NK-92 (cell line): ENCODE data around the gene CATSPERB.
"Not testable (repeated sequence)": the region's sequence is repeated elsewhere in the genome, so short reads cannot be mapped to it uniquely, and the experiment has no call there.

Source experiments
- DNase-seq: peaks from one replicate; lab custom pipeline; 2025; ENCODE audit not compliant: unreplicated experiment; lab: John Stamatoyannopoulos, UW

The CATSPERB gene, protein sequence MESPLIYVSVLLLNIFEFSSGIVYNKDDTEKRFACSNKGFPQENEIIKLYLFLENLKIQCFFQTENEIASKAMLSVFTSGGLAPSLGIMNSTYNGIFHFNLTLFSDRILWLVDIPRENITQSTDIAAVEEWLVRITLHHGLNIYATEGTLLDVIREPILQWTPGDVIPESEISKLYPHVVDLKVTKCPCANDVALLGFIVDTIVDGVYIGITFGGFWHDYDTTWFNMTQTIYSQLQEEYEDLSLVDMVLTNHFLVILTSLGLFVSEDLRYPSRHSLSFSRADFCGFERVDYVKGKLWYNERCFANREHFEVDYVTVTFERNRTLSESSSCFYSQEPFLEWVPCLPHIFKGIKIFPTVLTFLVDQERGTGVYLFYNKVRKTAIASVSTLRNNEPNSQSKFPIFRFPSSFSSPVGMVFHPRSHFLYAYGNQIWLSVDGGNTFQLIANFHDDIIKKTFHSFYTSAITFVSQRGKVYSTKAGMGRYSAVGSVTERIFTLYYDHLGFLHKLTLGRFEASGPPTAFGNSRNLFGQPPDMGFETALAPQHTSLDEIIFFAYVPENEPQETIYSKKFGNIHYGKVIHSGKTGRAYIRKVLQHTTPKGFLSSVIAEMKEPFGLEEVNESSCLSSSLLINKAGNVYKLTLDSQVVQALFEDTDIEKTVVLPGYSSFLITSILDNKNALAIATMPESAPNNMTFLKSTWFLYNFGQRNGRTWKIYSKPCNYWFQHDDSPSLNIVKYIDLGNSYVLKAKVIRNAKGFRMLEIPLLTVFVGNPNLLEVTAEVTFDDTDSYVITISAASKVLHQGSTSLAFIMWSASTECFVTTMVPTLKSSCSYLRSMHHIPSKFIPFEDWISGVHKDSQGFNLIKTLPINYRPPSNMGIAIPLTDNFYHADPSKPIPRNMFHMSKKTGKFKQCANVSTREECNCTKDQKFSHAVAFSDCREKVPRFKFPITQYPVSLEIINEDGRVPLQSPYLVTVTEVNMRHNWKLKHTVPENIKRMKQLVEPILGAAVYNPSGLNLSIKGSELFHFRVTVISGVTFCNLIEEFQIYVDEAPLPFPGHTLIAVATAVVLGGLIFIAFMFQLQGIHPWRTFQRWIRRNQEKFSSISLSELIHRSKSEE

DNA sequence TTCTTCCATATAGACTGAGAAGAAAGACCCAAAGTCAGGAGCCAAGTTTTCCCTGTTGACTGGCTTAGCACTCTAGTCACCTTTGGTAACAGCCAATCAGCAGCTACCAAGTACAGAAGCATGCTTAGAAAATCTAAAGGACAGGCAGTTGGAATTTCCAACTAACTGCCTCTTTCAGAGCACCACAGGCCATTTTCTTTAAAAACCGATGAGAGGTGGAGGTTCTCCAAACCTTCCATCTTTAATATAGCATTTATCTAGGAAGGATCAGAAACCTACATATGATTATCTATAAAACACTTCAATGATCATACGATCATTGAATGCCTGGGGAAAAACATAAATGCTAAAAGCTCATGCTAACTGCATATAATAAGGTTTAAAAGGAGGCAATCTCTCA is at the start of gene CATSPERB:
TSS of gene CATSPERB (minus strand) at position 101 of the 400 bp plus-strand sequence. CDS start 2,607 bp downstream, outside the sequence.
- no peak for DNase-seq

DNA sequence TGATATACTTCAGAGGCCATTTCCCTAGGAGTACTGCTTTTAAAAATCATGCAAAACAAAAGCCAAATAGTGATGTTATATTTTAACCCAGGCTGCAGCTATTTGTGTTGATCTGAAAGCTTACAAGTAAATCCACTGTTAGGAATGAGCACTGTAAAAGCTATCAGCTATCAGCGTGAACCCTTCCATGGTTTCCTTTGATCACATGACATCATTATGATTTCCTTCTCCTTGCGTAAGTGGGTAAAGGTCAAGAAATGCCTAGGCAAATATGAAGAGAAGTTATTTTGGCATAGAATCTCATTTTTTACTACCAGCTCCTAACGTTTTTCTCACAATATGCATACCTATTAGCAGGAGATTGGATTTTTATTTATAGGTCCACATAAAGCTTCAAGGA is 48.6 kb upstream of the CATSPERB start:
- DNase-seq = no peak

DNA sequence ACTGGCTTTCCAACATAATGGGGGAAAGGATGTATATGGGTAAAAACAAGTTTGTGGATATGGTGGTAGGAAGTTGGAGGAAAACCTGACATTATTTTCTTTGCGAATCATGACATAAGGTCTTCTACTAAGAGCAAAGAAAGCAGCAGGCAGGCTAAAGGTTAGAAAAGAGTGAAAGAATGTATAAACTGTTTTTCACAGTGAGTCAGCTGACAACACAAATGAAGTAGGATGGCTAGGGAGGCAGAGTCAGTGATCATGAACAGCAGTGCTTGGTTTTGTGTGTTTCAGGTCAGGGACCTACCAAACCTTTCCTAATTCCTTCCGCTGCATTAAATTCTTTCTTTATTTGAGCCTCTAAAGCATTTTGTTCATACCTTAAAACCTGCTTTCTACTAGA is 46.3 kb upstream of the CATSPERB start:
- no peak for DNase-seq

DNA sequence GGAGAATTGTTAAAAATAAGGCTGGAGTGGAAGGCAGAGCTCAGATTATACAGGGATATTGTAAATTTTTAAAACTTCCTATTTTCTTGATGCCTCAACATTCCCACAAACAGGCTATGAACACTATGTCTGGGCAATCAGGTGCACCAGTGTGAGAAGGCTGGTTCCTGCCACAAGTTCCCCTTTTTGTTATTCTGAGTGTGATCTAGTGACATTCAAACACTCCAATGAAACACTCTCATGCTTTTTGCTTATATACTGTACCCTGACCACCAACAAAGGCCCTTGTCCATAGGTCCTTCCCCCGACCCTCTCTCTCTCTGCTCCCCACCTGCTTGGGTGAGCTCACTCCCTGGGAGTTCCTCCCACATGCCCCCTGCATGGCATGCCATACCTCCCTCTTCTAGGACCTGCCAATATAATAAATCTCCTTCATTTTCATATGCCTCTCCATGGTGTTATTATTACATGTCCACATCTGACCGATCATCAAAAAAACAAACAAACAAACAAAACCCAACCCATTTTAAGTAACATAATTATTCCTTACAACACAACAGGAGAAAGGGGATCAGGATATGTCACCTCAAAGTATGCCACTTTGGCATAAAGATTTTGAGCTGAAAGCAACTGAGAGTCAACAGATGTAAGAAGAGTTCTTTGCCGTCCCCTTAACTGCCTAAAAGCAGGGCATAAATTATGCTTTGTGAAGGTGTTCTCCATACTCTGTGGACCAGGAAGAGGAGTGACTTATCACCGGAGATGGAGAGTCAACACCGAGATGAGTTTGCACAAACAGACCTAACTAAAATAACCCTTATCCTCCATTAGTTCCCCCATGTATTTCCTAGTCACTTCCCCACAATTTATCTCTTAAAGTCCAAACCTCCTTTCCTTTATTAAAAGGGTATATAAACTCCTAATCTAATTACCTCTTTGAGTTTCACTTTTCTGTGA is 42.5 kb upstream of the CATSPERB start:
- DNase-seq = no peak

DNA sequence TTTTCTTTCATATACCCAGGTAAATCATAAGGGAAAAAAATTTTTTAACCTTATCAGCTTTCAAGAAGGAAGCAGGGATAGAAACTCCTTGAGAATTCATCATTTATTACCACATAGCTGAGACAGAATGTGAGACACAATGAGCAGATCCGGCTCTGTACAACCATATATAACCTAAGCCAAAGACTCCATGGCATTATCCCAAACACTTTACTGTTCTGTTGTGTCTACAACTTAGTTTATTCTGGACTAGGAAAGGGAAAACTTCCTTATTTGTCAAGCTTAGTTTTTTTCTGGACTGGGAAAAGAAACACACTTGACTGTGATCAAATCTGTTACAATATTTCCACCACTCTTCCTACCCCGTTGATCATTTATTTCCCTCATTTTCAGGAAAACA is 38.3 kb upstream of the CATSPERB start:
- no peak for DNase-seq

DNA sequence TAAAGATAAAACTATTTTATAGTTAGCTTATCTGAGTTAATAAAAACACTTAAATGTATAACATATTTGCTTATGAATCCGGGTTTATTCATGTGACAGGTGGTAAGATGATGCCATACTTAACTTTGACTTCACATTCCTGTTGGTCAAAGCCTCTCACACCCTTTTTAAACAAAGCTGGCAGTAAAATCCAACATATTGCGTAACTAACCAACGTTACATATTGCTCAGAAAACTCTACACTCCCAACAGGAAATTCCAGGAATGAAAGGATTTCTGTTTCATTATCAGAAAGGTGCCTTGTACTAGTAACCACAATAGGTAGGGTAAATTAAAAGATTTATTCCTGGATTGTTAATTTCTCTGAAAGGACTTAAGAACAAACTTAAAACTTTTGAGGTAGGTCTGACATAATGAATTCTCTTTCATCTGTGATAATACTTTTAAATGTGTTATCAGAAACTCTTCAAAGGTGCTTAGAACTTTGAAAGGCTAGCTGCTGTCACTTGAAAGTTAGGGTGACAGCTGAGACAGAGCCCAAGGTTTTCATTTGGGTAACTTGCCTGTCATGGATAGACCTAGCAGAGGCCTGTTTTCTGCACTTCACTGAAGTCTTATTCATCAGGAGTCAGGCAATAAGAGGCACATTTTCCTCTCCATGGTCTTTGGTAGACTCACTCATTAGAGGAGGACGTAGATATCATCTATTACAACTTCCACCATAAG is 23.8 kb upstream of the CATSPERB start:
- no peak for DNase-seq

DNA sequence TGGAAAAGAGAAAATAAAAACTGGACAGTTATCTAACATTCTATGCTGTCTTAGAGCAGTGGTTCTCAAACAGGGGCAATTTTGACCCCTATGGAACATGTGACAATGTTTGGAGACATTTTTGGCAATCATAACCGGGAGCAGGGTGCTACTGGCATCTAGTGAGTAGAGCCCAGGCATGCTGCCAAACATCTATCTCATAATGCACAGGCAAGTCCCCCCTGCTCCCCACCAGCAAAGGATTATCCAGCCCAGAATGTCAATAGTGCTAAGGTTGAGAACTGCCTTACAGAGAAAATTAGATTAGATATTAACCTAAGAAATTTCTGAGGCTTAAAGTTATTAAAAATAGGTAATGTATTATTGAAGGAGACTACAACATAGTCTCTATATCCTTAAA is 22.9 kb upstream of the CATSPERB start:
- DNase-seq = no peak

DNA sequence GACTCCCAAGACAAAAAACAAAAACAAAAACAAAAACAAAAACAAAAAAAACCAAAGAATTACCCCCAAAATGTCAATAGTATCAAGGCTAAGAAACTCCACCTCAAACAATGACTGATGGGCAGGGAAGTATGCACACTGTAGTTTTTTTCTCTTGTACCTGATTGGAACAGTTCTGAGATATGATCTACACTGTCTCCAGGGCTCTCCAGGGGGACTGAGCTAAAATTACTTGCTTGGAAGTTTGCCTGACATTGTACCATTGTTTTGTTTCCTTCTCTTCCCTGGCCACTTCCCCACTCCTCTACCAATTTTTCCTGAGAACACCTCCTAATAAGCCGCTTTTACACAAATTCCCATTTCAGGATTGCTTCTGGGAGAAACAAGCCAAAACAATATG is 22.3 kb upstream of the CATSPERB start:
- no peak for DNase-seq

DNA sequence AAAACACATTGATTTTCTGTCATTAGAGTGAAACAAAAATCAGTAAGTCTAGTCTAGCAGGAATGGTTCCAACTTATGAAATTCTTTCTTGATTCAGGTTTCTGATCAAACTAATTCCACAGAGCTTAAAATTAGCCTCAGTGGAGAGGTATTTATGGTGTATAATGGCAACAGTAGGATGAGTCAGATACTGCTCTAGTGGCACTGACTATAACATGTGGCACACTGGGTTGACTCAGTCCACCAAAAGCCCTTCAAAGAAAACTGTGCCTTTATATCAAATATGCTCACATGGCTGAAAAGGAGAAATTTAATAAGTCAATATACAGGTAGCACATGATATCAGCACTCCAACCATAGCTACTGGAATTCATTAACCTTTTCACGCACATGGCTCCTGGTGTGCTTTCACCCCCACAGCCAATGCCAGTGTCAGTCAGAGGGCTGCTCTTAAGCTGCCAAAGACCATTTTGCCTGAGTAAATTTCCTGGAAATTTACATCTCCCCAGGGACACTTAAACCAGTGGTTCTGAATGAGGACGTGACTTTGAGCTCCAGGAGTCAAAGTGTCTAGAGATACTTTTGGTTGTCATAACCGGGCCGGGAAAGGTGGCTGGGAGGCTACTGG is 21.7 kb upstream of the CATSPERB start:
- no peak for DNase-seq

DNA sequence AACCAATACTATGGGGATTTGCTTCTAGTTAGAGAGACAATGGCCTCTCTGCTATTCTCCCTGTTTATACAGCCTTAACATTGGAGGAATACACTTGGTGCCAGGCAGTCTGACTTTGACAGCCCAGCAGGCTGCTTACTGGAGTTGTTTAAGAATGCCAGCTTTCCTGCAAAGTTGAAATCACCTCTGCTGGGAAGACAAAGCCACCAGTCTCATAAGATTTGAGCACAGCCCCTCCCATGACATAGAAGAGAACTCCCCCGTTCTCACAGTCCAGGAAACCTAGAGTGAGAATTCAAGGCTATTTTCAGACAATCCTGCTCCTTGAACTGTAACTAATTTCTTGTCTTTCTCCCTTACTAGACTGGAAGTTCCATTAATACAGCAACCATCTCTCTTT is 21.1 kb upstream of the CATSPERB start:
- DNase-seq = no peak

DNA sequence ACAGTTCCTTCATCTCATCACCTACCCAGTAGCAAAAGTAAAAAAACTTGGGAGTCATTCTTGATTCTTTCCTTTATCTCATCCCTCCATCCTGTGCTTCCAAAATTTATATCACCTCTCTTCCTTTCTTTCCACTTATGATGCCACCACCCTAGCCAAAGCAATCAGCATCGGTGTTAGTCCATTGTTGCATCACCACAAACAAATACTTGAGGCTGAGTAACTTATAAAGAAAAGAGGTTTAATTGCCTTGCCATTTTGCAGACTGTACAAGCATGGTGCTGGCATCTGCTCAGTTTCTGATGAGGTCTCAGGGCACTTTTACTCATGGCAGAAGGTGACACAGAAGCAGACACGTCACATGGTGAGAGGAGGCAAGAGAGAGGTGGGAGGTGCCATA is 19.8 kb upstream of the CATSPERB start:
- DNase-seq = no peak

DNA sequence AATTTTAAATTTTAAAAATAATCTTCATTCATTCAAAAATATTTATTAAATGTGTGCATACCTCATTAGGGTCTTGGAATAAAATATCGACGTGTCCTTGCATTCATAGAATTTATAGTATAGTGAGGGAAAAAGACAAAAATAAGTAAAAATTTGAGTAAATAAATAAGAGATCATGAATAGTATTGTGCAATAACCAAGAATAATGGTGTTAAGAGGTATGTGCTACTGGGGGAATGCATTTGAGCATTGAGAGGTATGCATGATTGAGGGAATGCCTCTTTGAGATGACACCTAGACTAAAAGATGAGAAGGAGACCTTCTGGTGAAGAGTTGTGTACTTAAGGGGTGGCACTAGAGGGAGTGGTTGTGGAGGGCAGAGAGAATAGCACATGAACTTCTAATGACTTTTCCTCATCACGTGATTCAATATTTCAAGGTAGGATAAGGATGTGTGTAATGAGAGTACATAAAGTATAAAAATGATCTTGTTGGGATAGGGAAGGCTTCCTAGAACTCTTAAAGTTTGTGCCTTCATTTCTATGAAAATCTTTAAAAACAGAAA is 18.8 kb upstream of the CATSPERB start:
- no peak for DNase-seq

DNA sequence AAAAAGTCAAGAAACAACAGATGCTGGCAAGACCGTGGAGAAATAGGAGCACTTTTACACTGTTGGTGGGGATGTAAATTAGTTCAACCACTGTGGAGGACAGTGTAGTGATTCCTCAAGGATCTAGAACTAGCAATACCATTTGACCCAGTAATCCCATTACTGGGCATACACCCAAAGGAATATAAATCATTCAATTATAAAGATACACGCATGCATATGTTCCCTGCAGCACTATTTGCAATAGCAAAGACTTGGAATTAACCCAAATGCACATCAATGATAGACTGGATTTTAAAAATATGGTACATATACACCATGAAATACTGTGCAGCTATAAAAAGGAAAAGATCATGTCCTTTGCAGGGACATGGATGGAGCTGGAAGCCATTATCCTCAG is 18.0 kb upstream of the CATSPERB start:
- no peak for DNase-seq

DNA sequence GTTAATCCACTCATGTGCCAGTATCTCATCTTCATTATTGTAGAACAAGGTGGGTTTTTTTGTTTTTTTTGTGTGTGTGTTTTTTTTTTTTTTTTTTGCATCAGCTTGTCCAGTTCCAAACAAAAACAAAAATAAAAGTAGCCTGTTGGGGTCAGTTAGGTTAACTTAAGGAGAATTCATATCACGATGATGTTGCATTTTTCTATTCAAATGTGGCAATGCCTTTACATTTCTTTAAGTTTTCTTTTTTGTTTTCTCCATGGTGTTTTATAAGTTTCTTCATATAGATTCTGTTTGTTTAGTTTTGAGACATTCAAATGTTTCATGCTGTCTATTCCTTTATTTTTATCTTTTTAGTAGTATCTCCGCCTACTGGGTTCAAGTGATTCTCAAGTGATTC is 16.2 kb upstream of the CATSPERB start:
- no peak for DNase-seq

DNA sequence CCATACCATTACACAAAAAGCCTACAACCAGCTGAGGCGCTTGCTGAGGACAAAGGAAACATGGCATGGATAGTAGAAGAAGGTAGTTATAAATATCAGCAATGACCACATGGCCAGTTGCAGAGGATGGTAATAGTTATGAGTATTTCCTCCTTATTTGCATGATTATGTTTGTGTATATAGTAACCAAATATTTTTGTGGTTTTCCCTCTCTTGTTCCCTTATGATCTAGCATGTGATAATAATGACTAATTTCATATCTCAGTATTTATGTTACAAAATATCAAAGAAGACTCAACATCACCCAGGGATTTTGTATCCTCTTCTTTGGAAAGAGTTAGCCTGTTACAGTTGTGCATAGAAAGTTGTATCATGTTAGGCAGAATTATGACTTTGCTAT is 13.5 kb upstream of the CATSPERB start:
- no peak for DNase-seq

DNA sequence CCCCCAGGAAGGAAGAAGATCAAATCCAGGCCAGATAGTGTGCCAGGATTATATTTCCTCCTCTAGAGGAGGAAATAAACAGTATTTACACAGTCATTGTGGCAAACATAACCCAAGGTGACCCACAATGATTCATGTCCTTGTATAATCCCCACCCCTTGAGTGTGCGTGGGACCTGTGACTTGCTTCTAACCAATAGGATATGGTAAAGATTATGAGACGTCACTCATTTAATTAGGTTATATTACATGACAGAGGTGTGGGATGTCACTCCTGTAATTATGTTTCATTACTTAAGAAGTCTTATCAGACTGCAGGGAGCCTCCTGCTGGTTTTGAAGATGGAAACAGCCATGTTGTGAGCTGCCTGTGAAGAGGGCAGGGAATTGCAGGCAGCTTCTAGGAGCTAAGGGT is 12.2 kb upstream of the CATSPERB start:
- DNase-seq = no peak

DNA sequence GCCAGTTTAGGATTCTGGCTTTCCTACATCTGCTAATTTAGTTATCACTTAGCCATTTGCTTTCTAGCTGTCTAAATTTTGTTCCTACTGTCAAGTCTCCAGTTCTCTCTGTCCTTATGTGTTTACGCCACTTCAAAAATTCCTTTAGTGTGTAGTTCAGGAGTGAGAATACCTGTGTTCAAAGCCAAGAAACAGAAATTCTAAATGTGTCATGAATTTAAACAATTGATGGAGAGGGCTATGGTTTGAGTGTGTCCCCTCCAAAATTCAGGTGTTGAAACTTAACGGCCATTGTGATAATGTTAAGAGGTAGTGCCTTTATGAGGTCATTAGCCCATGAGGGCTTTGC is 11.4 kb upstream of the CATSPERB start:
- DNase-seq = no peak

DNA sequence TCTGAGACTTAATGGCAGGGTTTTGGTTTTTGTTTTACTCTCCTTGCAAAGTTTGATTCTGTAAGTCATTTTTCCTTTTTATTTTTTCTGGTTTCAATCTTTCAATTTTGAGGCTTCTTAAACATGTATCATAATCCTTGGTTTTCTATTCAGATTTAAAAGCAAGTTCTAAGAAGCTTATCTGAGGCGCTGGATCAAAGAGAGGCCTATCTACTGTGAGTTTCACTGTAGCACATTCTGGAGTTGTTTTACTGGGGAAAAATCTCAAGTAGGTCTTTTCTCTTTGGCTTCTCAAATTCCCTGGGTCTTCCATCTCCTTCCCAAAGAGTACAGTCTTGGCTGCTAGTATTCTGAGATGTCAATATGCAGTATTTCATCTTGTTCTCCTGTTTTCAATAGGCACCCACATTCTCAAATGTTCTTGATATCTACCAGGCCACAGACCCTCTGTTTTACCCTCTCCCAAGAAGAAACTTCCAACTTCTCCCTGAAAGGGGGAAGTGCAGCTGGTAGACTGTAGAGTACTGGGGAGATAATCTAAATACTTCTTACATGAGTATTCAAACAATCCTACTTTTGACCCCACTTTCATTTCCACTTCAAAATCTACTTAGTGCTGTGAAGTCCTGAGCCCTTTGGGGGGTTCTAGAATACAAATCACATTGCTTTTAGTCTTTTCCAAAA is 10.9 kb upstream of the CATSPERB start:
- DNase-seq = no peak

DNA sequence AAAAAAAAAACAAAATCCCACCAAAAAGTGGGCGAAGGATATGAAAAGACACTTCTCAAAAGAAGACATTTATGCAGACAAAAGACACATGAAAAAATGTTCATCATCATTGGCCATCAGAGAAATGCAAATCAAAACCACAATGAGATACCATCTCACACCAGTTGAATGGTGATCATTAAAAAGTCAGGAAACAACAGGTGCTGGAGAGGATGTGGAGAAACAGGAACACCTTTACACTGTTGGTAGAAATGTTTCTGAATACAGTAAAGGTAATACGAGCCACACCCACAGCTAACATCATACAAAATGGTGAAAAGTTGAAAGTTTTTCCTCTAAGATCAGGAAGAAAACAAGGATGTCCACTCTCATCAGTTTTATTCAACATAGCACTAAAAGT is 8.0 kb upstream of the CATSPERB start:
- not testable (repeated sequence) for DNase-seq
